H1 (cell line): Measurements from ENCODE around the gene TGFB1I1. TPM values are rescaled to one million over a fixed set of nuclear protein-coding genes. Genes with fewer than 3 reads are reported as not detected.

ENCODE experiments used
- CTBP2 ChIP-seq: IDR thresholded peaks from 2 replicates; pipeline ENCODE4 v1.7.0; 2011; ENCODE audit warnings: borderline replicate concordance, mild to moderate bottlenecking, moderate library complexity, mixed read lengths, low read length; ENCODE audit not compliant: insufficient read depth, insufficient read length
- FOSL1 ChIP-seq: IDR thresholded peaks from 2 replicates; pipeline ENCODE4 v1.6.1; 2011; ENCODE audit warnings: mild to moderate bottlenecking, low read depth, low read length, moderate library complexity; ENCODE audit not compliant: insufficient read depth
- HDAC2 ChIP-seq, 2 experiments: fragments of 300-600 bp in 1 of 2; sonication (generic) in 1 of 2; IDR thresholded peaks; 2 replicates each; pipeline ENCODE4 v1.6.1; 2011 to 2012; ENCODE audit warnings: low read depth in 2 of 2, low read length in 2 of 2, mild to moderate bottlenecking in 2 of 2, moderate library complexity in 2 of 2, borderline replicate concordance in 1 of 2, inconsistent platforms in 1 of 2
- JUN ChIP-seq: IDR thresholded peaks from 2 replicates; pipeline ENCODE4 v1.6.1; 2011; ENCODE audit warnings: low read depth, mild to moderate bottlenecking, improper control_type of control experiment, low read length
- NANOG ChIP-seq: IDR thresholded peaks from 2 replicates; pipeline ENCODE4 v1.6.1; 2011; ENCODE audit warnings: low read length, low read depth, mild to moderate bottlenecking, inconsistent platforms; ENCODE audit not compliant: insufficient read depth, poor library complexity, severe bottlenecking
- POU5F1 ChIP-seq: IDR thresholded peaks from 2 replicates; pipeline ENCODE4 v1.6.1; 2011; ENCODE audit warnings: low read depth, mild to moderate bottlenecking, low read length, moderate library complexity
- RNF2 ChIP-seq: fragments of 200-900, 300-1000 bp; sonication (generic); IDR thresholded peaks from 2 replicates; pipeline ENCODE4 v1.7.1; 2016; ENCODE audit warnings: borderline replicate concordance, low read depth, mild to moderate bottlenecking, antibody characterized with exemption, low read length; ENCODE audit not compliant: poor library complexity, severe bottlenecking; ENCODE audit errors: missing control alignments
- SP2 ChIP-seq: IDR thresholded peaks from 2 replicates; pipeline ENCODE4 v1.6.1; 2012; ENCODE audit warnings: mild to moderate bottlenecking, low read length, inconsistent platforms
- TBP ChIP-seq: IDR thresholded peaks from 2 replicates; pipeline ENCODE4 v1.6.1; 2011; ENCODE audit warnings: low read depth, low read length, improper control_type of control experiment
- polyA plus RNA-seq, 7 experiments: library from polyadenylated mRNA; depleted of rRNA in 3 of 7; stranded (reverse) in 5 of 7; unstranded in 2 of 7; fragments of >200 nt in 5 of 7; fragments of 200-250 nt in 2 of 7; gene quantifications; 1 replicate in 5 of 7; 2 replicates in 1 of 7; 4 replicates in 1 of 7; pipeline versions ENCODE4 v1.2.1 to v1.2.3, GENCODE V29; 2011 to 2013; ENCODE audit warnings: missing spikeins in 2 of 7, mixed read lengths in 2 of 7
- total RNA-seq: library from RNA; stranded (reverse); fragmentation: NEBNext Ultra II Directional; extraction: Animal tissue kit (Norgen Biotek cat#: 25700); gene quantifications from 2 replicates; pipeline ENCODE4 v1.2.1, GENCODE V29; 2021

TGFB1I1 gene
- total and polyA plus RNA-seq, 2 of the 8 experiments (the other 6 are each of a cell fraction or from before 2014, with no cell fraction given): 5.6 to 5.8 TPM

DNA sequence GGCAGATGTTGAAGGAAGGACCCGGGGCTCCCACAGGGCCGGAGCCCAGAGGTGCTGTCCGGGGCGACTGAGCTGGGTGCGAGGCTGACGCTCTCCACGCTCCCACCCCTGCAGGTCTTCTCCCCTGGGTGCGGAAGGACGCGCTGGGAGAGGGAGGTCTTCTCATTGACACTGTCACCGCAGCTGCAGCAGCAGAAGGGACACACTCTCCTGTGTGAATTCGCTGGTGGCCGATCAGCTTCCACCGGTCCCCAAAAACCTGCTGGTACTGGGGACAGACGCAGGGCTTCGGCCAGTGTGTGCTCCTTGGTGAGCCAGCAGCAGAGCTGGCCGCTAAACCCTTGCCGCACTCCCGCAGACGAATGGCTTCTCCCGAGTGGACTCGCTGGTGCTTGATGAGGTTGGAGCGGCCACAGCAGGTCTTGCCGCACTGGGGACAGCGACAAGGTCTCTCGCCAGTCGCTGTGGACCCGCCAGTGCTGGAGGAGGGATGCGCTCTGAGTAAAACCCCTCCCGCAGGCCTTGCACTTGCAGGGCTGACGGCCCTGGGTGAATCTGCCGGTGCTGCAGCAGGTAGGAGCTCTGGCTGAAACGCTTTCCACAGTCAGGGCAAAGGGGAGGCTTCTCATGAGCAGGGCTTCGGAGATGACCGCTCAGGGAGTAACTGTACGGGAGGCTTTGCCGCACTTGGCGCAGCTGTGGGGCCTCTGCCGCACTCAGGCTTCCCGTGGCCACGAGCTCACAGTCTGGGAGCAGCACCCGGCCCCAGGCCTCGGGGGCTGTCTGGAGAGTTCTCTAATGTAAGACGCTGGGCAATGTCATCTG lies 35.5 kb upstream of the TGFB1I1 start (continued):
- no peak for TF ChIP-seq SP2
- TF ChIP-seq TBP: no peak
- no peak for TF ChIP-seq POU5F1
- TF ChIP-seq JUN: no peak
- no peak for TF ChIP-seq FOSL1
- no peak for TF ChIP-seq HDAC2 (IDR thresholded peaks at IDR 0.05; ENCODE audit: borderline replicate concordance in 1 of 2, low read depth in 2 of 2, low read length in 2 of 2)
- TF ChIP-seq CTBP2: no peak
- TF ChIP-seq NANOG: no peak
- TF ChIP-seq RNF2: no peak
